GM19455 (cell line): ENCODE measurements around the gene RNF133.
"Not testable (repeated sequence)": the region's sequence is repeated elsewhere in the genome, so short reads cannot be mapped to it uniquely, and the experiment has no call there.

Experiments used
- ATAC-seq: cut with Tn5 transposase; IDR thresholded peaks from one replicate; pipeline ENCODE4 v1.9.1; 2021; ENCODE audit not compliant: unreplicated experiment

Gene RNF133

GRCh38 chr7:122691569-122692235 lies 7.2 kb downstream of the RNF133 start:
- ATAC-seq: no peak

- ATAC-seq: no peak
Measured at GRCh38 chr7:122689346-122690109, 9.4 kb downstream of the RNF133 start.

- no peak for ATAC-seq
Measured at GRCh38 chr7:122688400-122688998, 10.4 kb downstream of the RNF133 start.

GRCh38 chr7:122686360-122686878 lies 12.5 kb downstream of the RNF133 start:
- ATAC-seq: no peak

GRCh38 chr7:122684504-122684903 lies 14.4 kb downstream of the RNF133 start:
- no peak for ATAC-seq

GRCh38 chr7:122682815-122683550 lies 15.9 kb downstream of the RNF133 start:
- no peak for ATAC-seq

- ATAC-seq: not testable (repeated sequence)
Measured at GRCh38 chr7:122681186-122681585, 17.7 kb downstream of the RNF133 start.

- no peak for ATAC-seq
Measured at GRCh38 chr7:122679813-122680212, 19.1 kb downstream of the RNF133 start.

GRCh38 chr7:122679269-122679709 lies 19.6 kb downstream of the RNF133 start:
- not testable (repeated sequence) for ATAC-seq

- no peak for ATAC-seq
Measured at GRCh38 chr7:122677149-122677548, 21.8 kb downstream of the RNF133 start.

- ATAC-seq: no peak
Measured at GRCh38 chr7:122676466-122676865, 22.5 kb downstream of the RNF133 start.

GRCh38 chr7:122675621-122676020 lies 23.3 kb downstream of the RNF133 start:
- no peak for ATAC-seq

GRCh38 chr7:122675011-122675410 lies 23.9 kb downstream of the RNF133 start:
- ATAC-seq: no peak

GRCh38 chr7:122674502-122674901 lies 24.4 kb downstream of the RNF133 start:
- no peak for ATAC-seq

GRCh38 chr7:122673951-122674350 lies 25.0 kb downstream of the RNF133 start:
- ATAC-seq: no peak

GRCh38 chr7:122672536-122672935 lies 26.4 kb downstream of the RNF133 start:
- ATAC-seq: no peak

GRCh38 chr7:122663733-122664132 lies 35.2 kb downstream of the RNF133 start:
- ATAC-seq: no peak

- no peak for ATAC-seq
Measured at GRCh38 chr7:122658856-122659255, 40.1 kb downstream of the RNF133 start.

- no peak for ATAC-seq
Measured at GRCh38 chr7:122653685-122654084, 45.2 kb downstream of the RNF133 start.

GRCh38 chr7:122652876-122653275 lies 46.0 kb downstream of the RNF133 start:
- no peak for ATAC-seq

- ATAC-seq: no peak
Measured at GRCh38 chr7:122651451-122651850, 47.5 kb downstream of the RNF133 start.
